Neural cell (in vitro differentiated cells): ENCODE data around the gene ARHGAP27.

ENCODE experiments used
- CTCF ChIP-seq: fragments of 450-650 bp; IDR thresholded peaks from 2 replicates; pipeline ENCODE4 v1.5.1; 2014; ENCODE audit warnings: antibody characterized with exemption, mild to moderate bottlenecking, moderate library complexity; ENCODE audit not compliant: poor library complexity, severe bottlenecking
- EP300 ChIP-seq: fragments of 450-650 bp; conservative IDR thresholded peaks from 2 replicates; pipeline ENCODE4 v1.6.1; 2014; ENCODE audit warnings: antibody characterized with exemption, mild to moderate bottlenecking, moderate library complexity; ENCODE audit not compliant: poor library complexity, severe bottlenecking
- RAD21 ChIP-seq: fragments of 450-650 bp; conservative IDR thresholded peaks from 2 replicates; pipeline ENCODE4 v1.6.1; 2014; ENCODE audit warnings: antibody characterized with exemption, mild to moderate bottlenecking, moderate library complexity
- REST ChIP-seq: IDR thresholded peaks from 2 replicates; pipeline ENCODE4 v1.6.1; 2012; ENCODE audit warnings: borderline replicate concordance

- TF ChIP-seq CTCF (no peak), REST (no peak), RAD21 (no peak), EP300 (no peak)
Measured at GRCh38 chr17:45451131-45451530, 18.5 kb upstream of the ARHGAP27 start.
